ENCODE measurements around the gene APOA4. TPM values are rescaled to one million over a fixed set of nuclear protein-coding genes. Genes with fewer than 3 reads are reported as not detected.

APOA4 gene
- total and polyA plus RNA-seq, 7 donors, result 0.04 to 5.3 (median 3.0) TPM; not detected in 4

DNA sequence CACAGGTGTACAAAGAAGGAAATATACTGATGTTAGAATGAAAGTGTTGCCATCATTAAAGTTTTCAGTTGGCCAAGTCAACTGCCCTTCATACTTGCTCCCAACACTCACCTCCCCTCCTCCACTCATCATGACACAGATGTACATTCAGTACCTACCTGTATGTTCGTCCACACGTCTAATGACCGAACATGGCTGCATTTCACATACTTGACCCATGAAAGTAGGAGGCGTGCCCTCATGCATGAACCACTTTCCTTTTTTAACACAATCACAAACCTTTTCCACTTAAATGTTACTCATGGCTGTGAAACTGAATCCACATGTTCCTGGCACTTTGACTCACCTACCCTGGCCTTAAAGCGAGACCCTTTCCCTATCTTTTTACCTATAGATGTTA is 47.1 kb downstream of the APOA4 start:
- intact Hi-C loops (cut with DNase I), result no loop called here
- TF ChIP-seq EP300 (IDR thresholded peaks at IDR 0.05) (no peak), POLR2A (IDR thresholded peaks at IDR 0.05) (no peak), POLR2AphosphoS5 (IDR thresholded peaks at IDR 0.05) (no peak)
- TF ChIP-seq, protein P1, sequence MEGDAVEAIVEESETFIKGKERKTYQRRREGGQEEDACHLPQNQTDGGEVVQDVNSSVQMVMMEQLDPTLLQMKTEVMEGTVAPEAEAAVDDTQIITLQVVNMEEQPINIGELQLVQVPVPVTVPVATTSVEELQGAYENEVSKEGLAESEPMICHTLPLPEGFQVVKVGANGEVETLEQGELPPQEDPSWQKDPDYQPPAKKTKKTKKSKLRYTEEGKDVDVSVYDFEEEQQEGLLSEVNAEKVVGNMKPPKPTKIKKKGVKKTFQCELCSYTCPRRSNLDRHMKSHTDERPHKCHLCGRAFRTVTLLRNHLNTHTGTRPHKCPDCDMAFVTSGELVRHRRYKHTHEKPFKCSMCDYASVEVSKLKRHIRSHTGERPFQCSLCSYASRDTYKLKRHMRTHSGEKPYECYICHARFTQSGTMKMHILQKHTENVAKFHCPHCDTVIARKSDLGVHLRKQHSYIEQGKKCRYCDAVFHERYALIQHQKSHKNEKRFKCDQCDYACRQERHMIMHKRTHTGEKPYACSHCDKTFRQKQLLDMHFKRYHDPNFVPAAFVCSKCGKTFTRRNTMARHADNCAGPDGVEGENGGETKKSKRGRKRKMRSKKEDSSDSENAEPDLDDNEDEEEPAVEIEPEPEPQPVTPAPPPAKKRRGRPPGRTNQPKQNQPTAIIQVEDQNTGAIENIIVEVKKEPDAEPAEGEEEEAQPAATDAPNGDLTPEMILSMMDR (IDR thresholded peaks at IDR 0.05), result no peak
- no peaks in the 10 kb centered on the region for H3K9me3 ChIP-seq
- H3K36me3 ChIP-seq, result peaks cover 13 to 54% (median 23%) of the 10 kb centered on the region in 4 donors
- no peak for DNase-seq
- H3K27me3 ChIP-seq, result no peaks in the 10 kb centered on the region
- WGBS, 2 donors, result 86 to 94% methylated on average over 5 of the region's 5 CpGs
- H3K27ac ChIP-seq, result no peak overlapping the region
- H3K4me1 ChIP-seq, result peaks cover 0 to 20% (median 16%) of the 10 kb centered on the region in 4 donors
- no peak overlapping the region for H3K4me3 ChIP-seq

DNA sequence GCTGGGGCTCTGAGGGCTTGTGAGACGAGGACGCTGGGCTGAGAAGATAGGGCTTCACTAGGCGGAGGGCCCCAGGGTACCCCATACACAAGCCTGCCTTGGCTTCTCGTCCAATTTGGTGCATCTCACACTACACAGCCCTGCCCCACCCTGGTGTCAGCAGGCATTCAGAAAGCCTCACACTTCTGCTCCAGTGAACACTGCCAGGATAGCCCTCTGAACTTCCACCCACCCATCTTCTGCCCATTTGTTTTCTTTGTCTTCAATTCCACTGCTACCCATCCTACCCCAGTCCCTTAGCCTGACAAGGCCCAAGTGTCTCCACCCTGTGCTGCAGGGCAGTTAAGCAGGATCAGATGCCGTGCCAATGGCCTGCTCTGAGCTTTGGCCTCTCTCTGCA is 48.4 kb downstream of the APOA4 start:
- H3K4me3 ChIP-seq, result no peak overlapping the region
- no peak for TF ChIP-seq POLR2A (IDR thresholded peaks at IDR 0.05)
- TF ChIP-seq, protein P1 (IDR thresholded peaks at IDR 0.05), result no peak
- H3K4me1 ChIP-seq, result peaks cover 0 to 25% (median 18%) of the 10 kb centered on the region in 4 donors
- H3K27ac ChIP-seq, result no peak overlapping the region
- H3K27me3 ChIP-seq, result no peaks in the 10 kb centered on the region
- intact Hi-C loops (cut with DNase I), result no loop called here
- no peaks in the 10 kb centered on the region for H3K9me3 ChIP-seq
- peaks cover 13 to 42% (median 21%) of the 10 kb centered on the region in 4 donors for H3K36me3 ChIP-seq
- DNase-seq, result no peak
- 84 to 91% methylated on average over 5 of the region's 5 CpGs for WGBS, 2 donors

DNA sequence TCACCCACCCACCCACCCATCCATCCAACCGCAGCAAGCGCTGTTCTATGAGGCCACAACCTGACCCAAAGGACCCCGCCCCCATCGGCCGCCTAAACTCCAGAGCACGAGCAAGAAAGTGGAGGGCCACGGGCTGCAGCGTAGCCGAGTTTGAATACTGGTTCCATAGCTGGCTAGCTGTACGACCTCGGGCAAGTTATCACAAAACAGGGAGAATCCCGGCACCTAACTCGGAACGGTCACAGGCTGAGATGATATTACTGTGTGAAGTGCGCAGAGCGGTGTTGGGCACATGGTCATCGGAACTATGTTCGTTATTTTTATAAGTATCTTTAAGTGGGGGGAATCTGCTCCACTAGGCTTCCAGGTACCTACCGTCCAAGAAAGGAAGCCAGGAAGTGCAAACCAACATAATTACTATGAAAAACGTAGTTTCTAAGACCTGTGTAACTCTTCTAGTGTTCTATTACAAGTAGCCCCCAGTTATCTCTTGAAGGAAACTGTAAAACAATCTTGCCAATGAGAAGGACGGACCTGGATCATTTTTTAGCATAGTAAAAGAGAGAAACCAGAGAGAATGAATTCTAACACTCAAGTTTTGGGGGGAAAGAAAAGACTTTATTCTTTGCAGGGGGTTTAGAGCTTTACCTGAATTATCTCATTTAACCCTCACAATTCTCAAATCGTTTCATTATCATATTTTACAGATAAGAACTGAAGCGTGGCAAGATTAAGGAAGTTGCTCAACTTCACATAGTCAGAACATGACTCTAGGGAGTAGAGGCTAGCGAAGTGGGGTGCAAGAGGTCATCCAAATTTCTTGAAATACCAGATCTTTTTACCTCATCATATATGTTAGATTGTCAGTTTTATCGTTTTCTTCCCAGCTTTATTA is 49.7 kb downstream of the APOA4 start:
- WGBS, 2 donors, result 2 to 3% methylated on average over 25 of the region's 25 CpGs
- Histone ChIP-seq H3K36me3 (peaks cover 2 to 41% (median 17%) of the 10 kb centered on the region in 4 donors), H3K4me1 (peaks cover 0 to 25% (median 18%) of the 10 kb centered on the region in 4 donors), H3K27me3 (no peaks in the 10 kb centered on the region), H3K9me3 (no peaks in the 10 kb centered on the region), H3K4me3 (peak overlapping the region; percentile 63 to 88 (median 72)), H3K27ac (peak overlapping the region; percentile 85 to 93 (median 89))
- TF ChIP-seq, protein P1 (IDR thresholded peaks at IDR 0.05), result no peak
- no peak for TF ChIP-seq POLR2A (IDR thresholded peaks at IDR 0.05)
- TF ChIP-seq EP300 (IDR thresholded peaks at IDR 0.05), result no peak
- TF ChIP-seq POLR2AphosphoS5 (IDR thresholded peaks at IDR 0.05), result no peak
- no peak for DNase-seq
- intact Hi-C loops (cut with DNase I), result no loop called here

DNA sequence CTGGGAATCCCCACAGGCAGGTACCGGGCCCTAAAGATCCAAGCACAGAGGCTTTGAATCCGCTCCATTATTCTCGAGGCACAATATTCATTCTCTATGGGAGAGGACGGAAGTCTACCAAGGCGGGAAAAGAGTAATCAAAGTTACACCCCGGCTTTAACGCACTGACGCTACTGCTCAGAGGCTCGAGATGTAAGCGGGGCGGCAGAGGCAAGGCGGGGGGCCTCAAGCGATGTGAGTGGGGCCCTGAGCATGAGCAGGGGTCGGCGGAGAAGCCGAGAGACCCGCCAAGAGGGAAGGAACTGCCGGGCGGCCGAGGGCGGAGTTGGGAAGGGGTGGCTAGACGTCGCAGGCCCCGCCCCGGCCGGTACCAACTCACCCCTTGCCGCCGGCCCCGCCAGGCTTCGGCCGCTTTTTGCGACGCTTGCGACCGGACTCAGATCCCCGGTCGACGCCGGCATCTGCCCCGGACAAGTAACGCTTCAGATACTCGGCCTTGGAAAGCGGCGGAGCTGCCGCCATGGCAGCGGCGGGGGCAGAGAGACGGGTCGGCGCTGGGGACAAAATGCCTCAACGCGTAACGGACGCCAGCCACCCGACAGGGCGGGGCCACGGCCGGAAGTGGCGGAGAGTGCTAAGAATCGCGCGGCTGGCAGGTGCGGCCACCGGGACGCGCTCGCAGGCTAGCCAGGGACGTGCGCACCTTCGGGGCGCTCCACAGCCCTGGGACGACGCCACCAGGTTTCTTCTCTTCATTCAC is 50.5 kb downstream of the APOA4 start, which contains the start of gene BUD13:
BUD13 (minus strand) TSS at position 545 of the 760 bp plus-strand sequence; CDS start at position 522, 23 bp downstream.
- WGBS, 2 donors, result 0% methylated on average over 73 of the region's 73 CpGs
- H3K36me3 ChIP-seq, result peaks cover 0 to 41% (median 11%) of the 10 kb centered on the region in 4 donors
- H3K4me1 ChIP-seq, result peaks cover 0 to 25% (median 18%) of the 10 kb centered on the region in 4 donors
- peak within 1 kb of the TSS; percentile 85 to 93 (median 89) for H3K27ac ChIP-seq
- no peaks in the 10 kb centered on the region for H3K27me3 ChIP-seq
- TF ChIP-seq POLR2A (IDR thresholded peaks at IDR 0.05) (peak; percentile 47 to 58), EP300 (IDR thresholded peaks at IDR 0.05) (peak in 1 of 4 donors; percentile 61), POLR2AphosphoS5 (IDR thresholded peaks at IDR 0.05) (peak; percentile 72 to 89 (median 86))
- TF ChIP-seq, protein P1 (IDR thresholded peaks at IDR 0.05), result no peak
- peak within 1 kb of the TSS; percentile 63 to 88 (median 72) for H3K4me3 ChIP-seq
- no peaks in the 10 kb centered on the region for H3K9me3 ChIP-seq
- peak; percentile 95 for DNase-seq
- intact Hi-C loops (cut with DNase I), result no loop called here

All from sigmoid colon (tissue), 7 donors.